ENCODE results near the gene NR5A2.

GRCh38 chr1:200206761-200207160, 179.3 kb downstream of the NR5A2 start:
- TF ChIP-seq ZNF19 (tag by site-specific recombination; IDR thresholded peaks at IDR 0.05; ENCODE audit: low read depth) (no peak), ZNF24 (tag by site-specific recombination; IDR thresholded peaks at IDR 0.05) (no peak), ZSCAN18 (tag by site-specific recombination; IDR thresholded peaks at IDR 0.05) (no peak), ZNF354C (tag by site-specific recombination; IDR thresholded peaks at IDR 0.05; ENCODE audit: borderline replicate concordance, low read depth) (no peak), ZFHX2 (tag by site-specific recombination; conservative IDR thresholded peaks at IDR 0.05) (no peak), ZBTB1 (tag by site-specific recombination; IDR thresholded peaks at IDR 0.05) (no peak), PBX3 (CRISPR knock-in tag; IDR thresholded peaks at IDR 0.05) (no peak), ZBTB6 (tag by site-specific recombination; IDR thresholded peaks at IDR 0.05) (no peak), ZNF311 (tag by site-specific recombination; IDR thresholded peaks at IDR 0.05; ENCODE audit: borderline replicate concordance) (no peak)
- TF ChIP-seq, protein P1, sequence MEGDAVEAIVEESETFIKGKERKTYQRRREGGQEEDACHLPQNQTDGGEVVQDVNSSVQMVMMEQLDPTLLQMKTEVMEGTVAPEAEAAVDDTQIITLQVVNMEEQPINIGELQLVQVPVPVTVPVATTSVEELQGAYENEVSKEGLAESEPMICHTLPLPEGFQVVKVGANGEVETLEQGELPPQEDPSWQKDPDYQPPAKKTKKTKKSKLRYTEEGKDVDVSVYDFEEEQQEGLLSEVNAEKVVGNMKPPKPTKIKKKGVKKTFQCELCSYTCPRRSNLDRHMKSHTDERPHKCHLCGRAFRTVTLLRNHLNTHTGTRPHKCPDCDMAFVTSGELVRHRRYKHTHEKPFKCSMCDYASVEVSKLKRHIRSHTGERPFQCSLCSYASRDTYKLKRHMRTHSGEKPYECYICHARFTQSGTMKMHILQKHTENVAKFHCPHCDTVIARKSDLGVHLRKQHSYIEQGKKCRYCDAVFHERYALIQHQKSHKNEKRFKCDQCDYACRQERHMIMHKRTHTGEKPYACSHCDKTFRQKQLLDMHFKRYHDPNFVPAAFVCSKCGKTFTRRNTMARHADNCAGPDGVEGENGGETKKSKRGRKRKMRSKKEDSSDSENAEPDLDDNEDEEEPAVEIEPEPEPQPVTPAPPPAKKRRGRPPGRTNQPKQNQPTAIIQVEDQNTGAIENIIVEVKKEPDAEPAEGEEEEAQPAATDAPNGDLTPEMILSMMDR (tag by site-specific recombination; IDR thresholded peaks at IDR 0.05): no peak

Data from HEK293 (cell line).